Keratinocyte (primary cell): ENCODE measurements around the gene MEGF8.
A peak's percentile ranks its signal among the peaks of the same experiment; 100 is the strongest.

ENCODE experiments used
- EZH2 ChIP-seq: IDR thresholded peaks from one replicate; pipeline ENCODE4 v1.6.1; 2012; ENCODE audit warnings: inconsistent platforms, mild to moderate bottlenecking, low read length, moderate library complexity
- TF ChIP-seq, protein P1 (sequence below), 3 experiments: IDR thresholded peaks in 1 of 3; conservative IDR thresholded peaks in 1 of 3; optimal IDR thresholded peaks in 1 of 3; 2 replicates in 2 of 3; 3 replicates in 1 of 3; pipeline versions ENCODE3 to v1.5.1; 2011; ENCODE audit warnings: low read length in 3 of 3, mild to moderate bottlenecking in 3 of 3, moderate library complexity in 2 of 3, control low read depth in 1 of 3, inconsistent platforms in 1 of 3; ENCODE audit not compliant: insufficient read depth in 2 of 3; ENCODE audit errors: extremely low read depth in 1 of 3

DNA sequence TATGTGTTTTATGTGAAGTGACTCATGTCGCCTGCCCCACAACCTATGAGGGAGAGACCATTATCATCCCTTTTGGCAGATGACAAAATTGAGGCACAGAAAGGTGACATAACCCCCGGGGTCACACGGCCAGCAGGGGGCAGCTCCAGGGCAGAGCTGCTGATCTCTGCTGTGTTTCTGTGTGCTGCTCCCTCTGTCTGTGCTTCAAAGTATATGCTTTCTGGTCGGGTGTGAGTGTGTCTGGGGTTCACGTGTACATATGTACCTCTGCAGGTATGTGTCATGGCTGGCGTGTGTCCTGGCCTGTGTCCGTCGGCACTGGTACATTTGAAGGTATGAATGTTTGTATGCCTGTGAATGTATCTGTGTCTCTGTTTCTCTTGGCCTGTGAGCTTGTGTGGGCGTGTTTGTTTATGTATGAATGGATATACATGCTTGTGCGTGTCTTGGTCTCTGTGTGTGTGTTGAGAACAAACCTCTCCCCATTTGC is 94.7 kb downstream of the MEGF8 start:
- TF ChIP-seq EZH2, result no peak
- TF ChIP-seq, protein P1, sequence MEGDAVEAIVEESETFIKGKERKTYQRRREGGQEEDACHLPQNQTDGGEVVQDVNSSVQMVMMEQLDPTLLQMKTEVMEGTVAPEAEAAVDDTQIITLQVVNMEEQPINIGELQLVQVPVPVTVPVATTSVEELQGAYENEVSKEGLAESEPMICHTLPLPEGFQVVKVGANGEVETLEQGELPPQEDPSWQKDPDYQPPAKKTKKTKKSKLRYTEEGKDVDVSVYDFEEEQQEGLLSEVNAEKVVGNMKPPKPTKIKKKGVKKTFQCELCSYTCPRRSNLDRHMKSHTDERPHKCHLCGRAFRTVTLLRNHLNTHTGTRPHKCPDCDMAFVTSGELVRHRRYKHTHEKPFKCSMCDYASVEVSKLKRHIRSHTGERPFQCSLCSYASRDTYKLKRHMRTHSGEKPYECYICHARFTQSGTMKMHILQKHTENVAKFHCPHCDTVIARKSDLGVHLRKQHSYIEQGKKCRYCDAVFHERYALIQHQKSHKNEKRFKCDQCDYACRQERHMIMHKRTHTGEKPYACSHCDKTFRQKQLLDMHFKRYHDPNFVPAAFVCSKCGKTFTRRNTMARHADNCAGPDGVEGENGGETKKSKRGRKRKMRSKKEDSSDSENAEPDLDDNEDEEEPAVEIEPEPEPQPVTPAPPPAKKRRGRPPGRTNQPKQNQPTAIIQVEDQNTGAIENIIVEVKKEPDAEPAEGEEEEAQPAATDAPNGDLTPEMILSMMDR (optimal IDR thresholded peaks at IDR 0.05 in 1 of 3, IDR thresholded peaks at IDR 0.05 in 1 of 3, conservative IDR thresholded peaks at IDR 0.05 in 1 of 3; ENCODE audit: extremely low read depth in 1 of 3, insufficient read depth in 2 of 3, low read length in 3 of 3), result peak; percentile 84 to 99 (median 90)
